BE2C (cell line): ENCODE results near the gene HHAT.
A peak's percentile ranks its signal among the peaks of the same experiment; 100 is the strongest.

Experiments used
- DNase-seq: peaks from one replicate; pipeline ENCODE4 v3.0.0-alpha.2; 2020
- H3K27me3 ChIP-seq: fragments of 250-450 bp; sonication (Bioruptor Pico); 2 replicates; pipeline ENCODE4 v1.5.1; 2020; ENCODE audit warnings: mild to moderate bottlenecking
- H3K36me3 ChIP-seq: fragments of 250-450 bp; sonication (Bioruptor Pico); 2 replicates; pipeline ENCODE4 v1.5.1; 2020; ENCODE audit warnings: mild to moderate bottlenecking
- H3K4me1 ChIP-seq: fragments of 250-450 bp; sonication (Bioruptor Pico); 2 replicates; pipeline ENCODE4 v1.5.1; 2020
- H3K4me3 ChIP-seq: 2 replicates; pipeline ENCODE4 v1.5.1; 2011; ENCODE audit warnings: low read depth, low read length
- H3K9me3 ChIP-seq: fragments of 250-450 bp; sonication (Bioruptor Pico); 2 replicates; pipeline ENCODE4 v1.5.1; 2020
- TF ChIP-seq, protein P1 (sequence below): IDR thresholded peaks from 2 replicates; pipeline ENCODE4 v1.5.1; 2012; ENCODE audit warnings: mild to moderate bottlenecking, low read depth, low read length

Gene HHAT

DNA sequence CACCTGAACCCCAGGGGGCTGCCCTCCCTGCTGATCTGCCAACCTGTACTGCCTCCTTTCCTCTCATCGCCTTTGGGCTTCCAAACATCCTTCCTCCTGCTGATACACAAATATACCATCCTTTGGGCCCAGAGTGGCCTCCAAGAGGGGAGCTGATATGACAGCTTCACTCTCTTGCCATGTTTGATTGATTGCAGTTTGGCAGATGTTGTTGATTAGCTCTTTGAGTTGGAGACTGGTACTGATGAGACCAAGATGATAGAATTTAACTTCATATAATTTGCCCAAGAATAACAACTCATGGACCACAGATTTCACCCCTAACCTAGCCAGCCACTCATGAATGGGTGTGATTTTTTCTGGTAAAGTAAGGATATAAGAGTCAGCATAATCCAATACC lies 227.8 kb downstream of the HHAT start:
- no peaks in the 10 kb centered on the region for H3K27me3 ChIP-seq
- H3K4me1 ChIP-seq, result peaks cover 27% of the 10 kb centered on the region
- H3K36me3 ChIP-seq, result no peaks in the 10 kb centered on the region
- no peak overlapping the region for H3K4me3 ChIP-seq
- DNase-seq, result no peak
- TF ChIP-seq, protein P1, sequence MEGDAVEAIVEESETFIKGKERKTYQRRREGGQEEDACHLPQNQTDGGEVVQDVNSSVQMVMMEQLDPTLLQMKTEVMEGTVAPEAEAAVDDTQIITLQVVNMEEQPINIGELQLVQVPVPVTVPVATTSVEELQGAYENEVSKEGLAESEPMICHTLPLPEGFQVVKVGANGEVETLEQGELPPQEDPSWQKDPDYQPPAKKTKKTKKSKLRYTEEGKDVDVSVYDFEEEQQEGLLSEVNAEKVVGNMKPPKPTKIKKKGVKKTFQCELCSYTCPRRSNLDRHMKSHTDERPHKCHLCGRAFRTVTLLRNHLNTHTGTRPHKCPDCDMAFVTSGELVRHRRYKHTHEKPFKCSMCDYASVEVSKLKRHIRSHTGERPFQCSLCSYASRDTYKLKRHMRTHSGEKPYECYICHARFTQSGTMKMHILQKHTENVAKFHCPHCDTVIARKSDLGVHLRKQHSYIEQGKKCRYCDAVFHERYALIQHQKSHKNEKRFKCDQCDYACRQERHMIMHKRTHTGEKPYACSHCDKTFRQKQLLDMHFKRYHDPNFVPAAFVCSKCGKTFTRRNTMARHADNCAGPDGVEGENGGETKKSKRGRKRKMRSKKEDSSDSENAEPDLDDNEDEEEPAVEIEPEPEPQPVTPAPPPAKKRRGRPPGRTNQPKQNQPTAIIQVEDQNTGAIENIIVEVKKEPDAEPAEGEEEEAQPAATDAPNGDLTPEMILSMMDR, result no peak
- no peaks in the 10 kb centered on the region for H3K9me3 ChIP-seq

DNA sequence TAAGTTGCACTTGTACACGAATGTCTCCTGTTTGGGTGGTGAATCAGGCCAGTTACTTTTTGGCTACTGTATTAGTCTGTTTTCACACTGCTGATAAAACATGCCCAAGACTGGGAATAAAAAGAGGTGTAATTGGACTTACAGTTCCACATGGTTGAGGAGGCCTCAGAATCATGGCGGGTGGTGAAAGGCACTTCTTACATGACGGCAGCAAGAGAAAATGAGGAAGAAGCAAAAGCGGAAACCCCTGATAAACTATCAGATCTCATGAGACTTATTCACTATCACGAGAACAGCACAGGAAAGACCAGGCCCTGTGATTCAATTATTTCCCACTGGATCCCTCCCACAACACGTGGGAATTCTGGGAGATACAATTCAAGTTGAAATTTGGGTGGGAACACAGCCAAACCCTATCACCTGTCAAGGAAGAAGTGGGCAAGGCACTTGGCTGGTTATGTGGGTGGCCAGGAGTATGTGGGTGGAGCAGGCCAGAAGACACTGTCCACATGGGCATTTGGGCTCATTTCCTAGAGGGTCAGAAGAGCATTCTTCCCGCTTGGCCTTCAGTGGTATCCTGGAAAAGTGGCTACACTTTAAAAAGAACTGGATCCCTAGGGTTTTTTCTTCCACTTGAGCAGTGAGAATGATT lies 228.8 kb downstream of the HHAT start:
- Histone ChIP-seq H3K36me3 (no peaks in the 10 kb centered on the region), H3K27me3 (no peaks in the 10 kb centered on the region), H3K4me3 (peak overlapping the region; percentile 3; the same call in 1 of the 2 replicates), H3K4me1 (peaks cover 24% of the 10 kb centered on the region), H3K9me3 (no peaks in the 10 kb centered on the region)
- no peak for DNase-seq
- TF ChIP-seq, protein P1, result no peak

DNA sequence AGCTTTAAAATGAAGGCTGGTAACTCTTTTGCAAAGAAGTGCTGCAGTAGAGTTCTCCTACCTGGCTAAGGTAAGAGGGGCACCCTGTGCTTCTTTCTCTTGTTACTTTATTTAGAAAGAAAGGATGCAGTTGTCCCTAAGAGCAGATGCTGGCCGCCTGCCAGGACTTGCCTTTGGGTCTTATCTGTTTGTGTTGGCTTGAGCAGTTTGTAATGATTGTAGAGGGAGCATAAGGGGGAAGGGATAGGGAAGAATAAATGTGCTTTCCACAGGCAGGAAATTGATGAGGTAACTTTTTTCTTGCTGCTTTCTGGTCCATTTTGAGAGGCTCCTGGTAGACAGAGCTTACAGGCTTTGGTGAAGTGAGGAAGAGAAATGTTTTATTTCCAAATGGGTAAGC lies 229.6 kb downstream of the HHAT start:
- TF ChIP-seq, protein P1, result no peak
- peak; percentile 78 for DNase-seq
- no peaks in the 10 kb centered on the region for H3K27me3 ChIP-seq

GRCh38 chr1:210565306-210565705 lies 236.6 kb downstream of the HHAT start:
- TF ChIP-seq, protein P1, result no peak
- Histone ChIP-seq H3K4me1 (no peaks in the 10 kb centered on the region), H3K27me3 (no peaks in the 10 kb centered on the region), H3K4me3 (no peak overlapping the region), H3K36me3 (no peaks in the 10 kb centered on the region), H3K9me3 (no peaks in the 10 kb centered on the region)
- no peak for DNase-seq

More for the DNA sequence above, 229.6 kb downstream of the HHAT start:
- Histone ChIP-seq H3K4me1 (peaks cover 24% of the 10 kb centered on the region), H3K4me3 (no peak overlapping the region), H3K36me3 (no peaks in the 10 kb centered on the region), H3K9me3 (no peaks in the 10 kb centered on the region)

- no peaks in the 10 kb centered on the region for H3K27me3 ChIP-seq
- no peak overlapping the region for H3K4me3 ChIP-seq
- TF ChIP-seq, protein P1, result no peak
- H3K36me3 ChIP-seq, result no peaks in the 10 kb centered on the region
- H3K9me3 ChIP-seq, result no peaks in the 10 kb centered on the region
- H3K4me1 ChIP-seq, result peaks cover 22% of the 10 kb centered on the region
- DNase-seq, result no peak
Observed at GRCh38 chr1:210568631-210569030, 239.9 kb downstream of the HHAT start.

- no peaks in the 10 kb centered on the region for H3K27me3 ChIP-seq
- no peaks in the 10 kb centered on the region for H3K36me3 ChIP-seq
- TF ChIP-seq, protein P1, result no peak
- H3K4me3 ChIP-seq, result no peak overlapping the region
- no peaks in the 10 kb centered on the region for H3K9me3 ChIP-seq
- no peak for DNase-seq
- peaks cover 29% of the 10 kb centered on the region for H3K4me1 ChIP-seq
Observed at GRCh38 chr1:210570116-210570515, 241.4 kb downstream of the HHAT start.
